ENCODE data around the gene RNASE11. TPM values are rescaled to one million over a fixed set of nuclear protein-coding genes. Genes with fewer than 3 reads are reported as not detected.

Gene RNASE11
- total and polyA plus RNA-seq, 10 of the 15 experiments (the other 5 are each of a cell fraction or from before 2014, with no cell fraction given), result not detected

DNA sequence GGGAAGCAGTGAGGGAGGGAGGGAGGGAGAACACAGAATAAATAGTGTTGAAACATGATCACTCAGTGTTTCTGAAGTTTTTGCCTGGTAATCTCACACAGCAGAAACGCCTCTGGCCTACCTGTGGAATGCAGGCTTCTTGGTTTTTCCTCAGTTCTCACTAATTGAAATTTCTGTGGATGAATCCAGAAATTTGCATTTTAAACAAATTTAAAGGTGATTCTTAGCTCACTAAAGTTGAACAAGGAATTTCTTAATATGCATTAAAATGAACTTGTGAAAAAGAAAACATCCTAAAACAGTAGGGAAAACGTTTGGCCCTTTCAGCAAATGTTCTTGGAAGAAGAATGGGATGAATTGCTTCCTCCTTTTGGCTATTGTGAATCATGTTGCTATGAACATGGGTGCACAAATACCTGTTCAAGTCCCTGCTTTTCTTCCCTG lies 28.3 kb downstream of the RNASE11 start:
- H2AFZ ChIP-seq (ENCODE audit: control insufficient read depth, low read depth, low read length), result no peak overlapping the region
- DNase-seq (ENCODE audit: low read depth, low spot score) (no peak), ATAC-seq (no peak), FAIRE-seq (no peak)
- no peaks in the 10 kb centered on the region for H3K4me1 ChIP-seq (ENCODE audit: control insufficient read depth, insufficient read depth, low read length)
- H3K27ac ChIP-seq (ENCODE audit: control insufficient read depth, insufficient read depth), result no peak overlapping the region
- no peaks in the 10 kb centered on the region for H3K36me3 ChIP-seq (ENCODE audit: control insufficient read depth in 2 of 2, insufficient read depth in 2 of 2, low read length in 1 of 2)
- ChIA-PET POLR2A (no interaction called here), CTCF (no interaction called here), SMC1A (ENCODE audit: uncharacterized antibody, unreplicated experiment) (interaction anchor here (0.7 kb wide), 1 partner anchor 121 kb away, joined by 3 read pairs; no protein-coding TSS in a partner anchor), RAD21 (ENCODE audit: unreplicated experiment) (no interaction called here)
- no peaks in the 10 kb centered on the region for H3K79me2 ChIP-seq (ENCODE audit: control insufficient read depth, insufficient read depth, low read length)
- no peaks in the 10 kb centered on the region for H3K9me3 ChIP-seq (replicated peaks; ENCODE audit: control insufficient read depth, insufficient read depth, low read length)
- no peaks in the 10 kb centered on the region for H4K20me1 ChIP-seq (ENCODE audit: control insufficient read depth, insufficient read depth)
- WGBS (ENCODE audit: insufficient coverage, insufficient replicate concordance, low lambda C conversion rate, missing lambda C conversion rate), result 0% methylated on average over 2 of the region's 2 CpGs
- intact Hi-C loops (cut with micrococcal nuclease; ENCODE audit: unreplicated experiment), result no loop called here
- in situ Hi-C loops (cut with MboI), result no loop called here
- no peak overlapping the region for H3K4me3 ChIP-seq
- H3K4me2 ChIP-seq (ENCODE audit: control insufficient read depth, insufficient read depth), result no peak overlapping the region
- BruUV-seq (replicated peaks), result no TSS peak
- no peaks in the 10 kb centered on the region for H3K27me3 ChIP-seq (replicated peaks in 1 of 2; ENCODE audit: control insufficient read depth in 2 of 2, insufficient read depth in 2 of 2, low read length in 1 of 2)
- TF ChIP-seq, protein P1, sequence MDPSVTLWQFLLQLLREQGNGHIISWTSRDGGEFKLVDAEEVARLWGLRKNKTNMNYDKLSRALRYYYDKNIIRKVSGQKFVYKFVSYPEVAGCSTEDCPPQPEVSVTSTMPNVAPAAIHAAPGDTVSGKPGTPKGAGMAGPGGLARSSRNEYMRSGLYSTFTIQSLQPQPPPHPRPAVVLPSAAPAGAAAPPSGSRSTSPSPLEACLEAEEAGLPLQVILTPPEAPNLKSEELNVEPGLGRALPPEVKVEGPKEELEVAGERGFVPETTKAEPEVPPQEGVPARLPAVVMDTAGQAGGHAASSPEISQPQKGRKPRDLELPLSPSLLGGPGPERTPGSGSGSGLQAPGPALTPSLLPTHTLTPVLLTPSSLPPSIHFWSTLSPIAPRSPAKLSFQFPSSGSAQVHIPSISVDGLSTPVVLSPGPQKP (IDR thresholded peaks at IDR 0.05; ENCODE audit: low read depth, low read length), result no peak
- TF ChIP-seq BMI1 (IDR thresholded peaks at IDR 0.05; ENCODE audit: borderline replicate concordance) (no peak), CREB1 (IDR thresholded peaks at IDR 0.05; ENCODE audit: low read depth) (no peak), SMAD1 (IDR thresholded peaks at IDR 0.05; ENCODE audit: low read depth, partially characterized antibody) (no peak), RFX5 (IDR thresholded peaks at IDR 0.05; ENCODE audit: low read depth, low read length) (no peak), ASH2L (IDR thresholded peaks at IDR 0.05; ENCODE audit: borderline replicate concordance, low read depth) (no peak), ZNF384 (IDR thresholded peaks at IDR 0.05; ENCODE audit: borderline replicate concordance, low read depth, low read length) (no peak), TCF7 (IDR thresholded peaks at IDR 0.05; ENCODE audit: borderline replicate concordance) (no peak)
- TF ChIP-seq, protein P2, sequence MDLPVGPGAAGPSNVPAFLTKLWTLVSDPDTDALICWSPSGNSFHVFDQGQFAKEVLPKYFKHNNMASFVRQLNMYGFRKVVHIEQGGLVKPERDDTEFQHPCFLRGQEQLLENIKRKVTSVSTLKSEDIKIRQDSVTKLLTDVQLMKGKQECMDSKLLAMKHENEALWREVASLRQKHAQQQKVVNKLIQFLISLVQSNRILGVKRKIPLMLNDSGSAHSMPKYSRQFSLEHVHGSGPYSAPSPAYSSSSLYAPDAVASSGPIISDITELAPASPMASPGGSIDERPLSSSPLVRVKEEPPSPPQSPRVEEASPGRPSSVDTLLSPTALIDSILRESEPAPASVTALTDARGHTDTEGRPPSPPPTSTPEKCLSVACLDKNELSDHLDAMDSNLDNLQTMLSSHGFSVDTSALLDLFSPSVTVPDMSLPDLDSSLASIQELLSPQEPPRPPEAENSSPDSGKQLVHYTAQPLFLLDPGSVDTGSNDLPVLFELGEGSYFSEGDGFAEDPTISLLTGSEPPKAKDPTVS (IDR thresholded peaks at IDR 0.05; ENCODE audit: low read depth, low read length), result no peak
- TF ChIP-seq, protein P3, sequence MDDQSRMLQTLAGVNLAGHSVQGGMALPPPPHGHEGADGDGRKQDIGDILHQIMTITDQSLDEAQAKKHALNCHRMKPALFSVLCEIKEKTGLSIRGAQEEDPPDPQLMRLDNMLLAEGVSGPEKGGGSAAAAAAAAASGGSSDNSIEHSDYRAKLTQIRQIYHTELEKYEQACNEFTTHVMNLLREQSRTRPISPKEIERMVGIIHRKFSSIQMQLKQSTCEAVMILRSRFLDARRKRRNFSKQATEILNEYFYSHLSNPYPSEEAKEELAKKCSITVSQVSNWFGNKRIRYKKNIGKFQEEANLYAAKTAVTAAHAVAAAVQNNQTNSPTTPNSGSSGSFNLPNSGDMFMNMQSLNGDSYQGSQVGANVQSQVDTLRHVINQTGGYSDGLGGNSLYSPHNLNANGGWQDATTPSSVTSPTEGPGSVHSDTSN (IDR thresholded peaks at IDR 0.05; ENCODE audit: insufficient replicate concordance, low read depth, low read length), result no peak
- TF ChIP-seq, protein P4, sequence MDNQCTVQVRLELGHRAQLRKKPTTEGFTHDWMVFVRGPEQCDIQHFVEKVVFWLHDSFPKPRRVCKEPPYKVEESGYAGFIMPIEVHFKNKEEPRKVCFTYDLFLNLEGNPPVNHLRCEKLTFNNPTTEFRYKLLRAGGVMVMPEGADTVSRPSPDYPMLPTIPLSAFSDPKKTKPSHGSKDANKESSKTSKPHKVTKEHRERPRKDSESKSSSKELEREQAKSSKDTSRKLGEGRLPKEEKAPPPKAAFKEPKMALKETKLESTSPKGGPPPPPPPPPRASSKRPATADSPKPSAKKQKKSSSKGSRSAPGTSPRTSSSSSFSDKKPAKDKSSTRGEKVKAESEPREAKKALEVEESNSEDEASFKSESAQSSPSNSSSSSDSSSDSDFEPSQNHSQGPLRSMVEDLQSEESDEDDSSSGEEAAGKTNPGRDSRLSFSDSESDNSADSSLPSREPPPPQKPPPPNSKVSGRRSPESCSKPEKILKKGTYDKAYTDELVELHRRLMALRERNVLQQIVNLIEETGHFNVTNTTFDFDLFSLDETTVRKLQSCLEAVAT (IDR thresholded peaks at IDR 0.05), result no peak
- H3K9ac ChIP-seq (ENCODE audit: control insufficient read depth, insufficient read depth, low read length), result no peak overlapping the region
